ENCODE measurements around the gene AIRE. TPM values are rescaled to one million over a fixed set of nuclear protein-coding genes. Genes with fewer than 3 reads are reported as not detected.

AIRE gene
- total and polyA plus RNA-seq, 2 of the 13 experiments (the other 11 are each of a cell fraction or from before 2014, with no cell fraction given), result not detected

- no peaks in the 10 kb centered on the region for H3K36me3 ChIP-seq (replicated peaks in 1 of 2; ENCODE audit: control insufficient read depth in 1 of 2, insufficient read depth in 2 of 2, low read length in 2 of 2)
- no peaks in the 10 kb centered on the region for H3K4me1 ChIP-seq (ENCODE audit: insufficient read depth, low read length)
- H3K9ac ChIP-seq (ENCODE audit: insufficient read depth, low read depth, low read length), result no peak overlapping the region
- peaks cover 6 to 57% of the 10 kb centered on the region in 2 experiments for H3K27me3 ChIP-seq (ENCODE audit: control insufficient read depth in 1 of 2, insufficient read depth in 2 of 2, low read length in 2 of 2)
- intact Hi-C loops (cut with micrococcal nuclease; ENCODE audit: unreplicated experiment) (no loop called here), in situ Hi-C loops (cut with HindIII; ENCODE audit: extremely low pct_ligation_motif_present, low pct_unique_long_range_greater_than_20kb) (no loop called here)
- FAIRE-seq (no peak), ATAC-seq (no peak), DNase-seq (ENCODE audit: low spot score) (no peak)
- no peak overlapping the region for H3K4me2 ChIP-seq (ENCODE audit: low read depth, low read length)
- no peaks in the 10 kb centered on the region for H3K79me2 ChIP-seq (ENCODE audit: insufficient read depth, low read length)
- no peaks in the 10 kb centered on the region for H4K20me1 ChIP-seq (ENCODE audit: insufficient read depth, low read length)
- no peaks in the 10 kb centered on the region for H3K9me3 ChIP-seq (ENCODE audit: low read length)
- WGBS (ENCODE audit: low lambda C conversion rate), result 26% methylated on average over 9 of the region's 23 CpGs
- ChIA-PET POLR2A (no interaction called here), CTCF (ENCODE audit: low intra/inter-chr PET ratio, low total read pairs) (no interaction called here)
- BruUV-seq (replicated peaks), result no TSS peak
- no peak for TF ChIP-seq ZNF564 (CRISPR knock-in tag; IDR thresholded peaks at IDR 0.05)
- TF ChIP-seq ZNF660 (CRISPR knock-in tag; IDR thresholded peaks at IDR 0.05; ENCODE audit: borderline replicate concordance, low read depth), result no peak
- no peak for TF ChIP-seq ETS1 (CRISPR knock-in tag; IDR thresholded peaks at IDR 0.05)
- TF ChIP-seq NFE2L2 (IDR thresholded peaks at IDR 0.05; ENCODE audit: low read length), result no peak
- H3K4me3 ChIP-seq (replicated peaks in 1 of 3; ENCODE audit: insufficient read depth in 1 of 3, low read depth in 2 of 3, low read length in 3 of 3), result no peak overlapping the region
- H3K27ac ChIP-seq (ENCODE audit: extremely low read length, insufficient read depth, low read length), result no peak overlapping the region
- H2AFZ ChIP-seq (ENCODE audit: low read length), result no peak overlapping the region
Measured at GRCh38 chr21:44288251-44289110, 2.8 kb downstream of the AIRE start.

- no peak overlapping the region for H3K9ac ChIP-seq (ENCODE audit: insufficient read depth, low read depth, low read length)
- peaks cover 6 to 57% of the 10 kb centered on the region in 2 experiments for H3K27me3 ChIP-seq (ENCODE audit: control insufficient read depth in 1 of 2, insufficient read depth in 2 of 2, low read length in 2 of 2)
- FAIRE-seq (no peak), DNase-seq (ENCODE audit: low spot score) (no peak), ATAC-seq (no peak)
- 0% methylated on average over 6 of the region's 24 CpGs for WGBS (ENCODE audit: low lambda C conversion rate)
- H3K4me2 ChIP-seq (ENCODE audit: low read depth, low read length), result no peak overlapping the region
- no peaks in the 10 kb centered on the region for H3K79me2 ChIP-seq (ENCODE audit: insufficient read depth, low read length)
- in situ Hi-C loops (cut with HindIII; ENCODE audit: extremely low pct_ligation_motif_present, low pct_unique_long_range_greater_than_20kb) (no loop called here), intact Hi-C loops (cut with micrococcal nuclease; ENCODE audit: unreplicated experiment) (no loop called here)
- no peaks in the 10 kb centered on the region for H4K20me1 ChIP-seq (ENCODE audit: insufficient read depth, low read length)
- CTCF ChIA-PET (ENCODE audit: low intra/inter-chr PET ratio, low total read pairs), result no interaction called here
- POLR2A ChIA-PET, result no interaction called here
- H3K9me3 ChIP-seq (ENCODE audit: low read length), result no peaks in the 10 kb centered on the region
- no peak overlapping the region for H3K27ac ChIP-seq (ENCODE audit: extremely low read length, insufficient read depth, low read length)
- no peaks in the 10 kb centered on the region for H3K36me3 ChIP-seq (replicated peaks in 1 of 2; ENCODE audit: control insufficient read depth in 1 of 2, insufficient read depth in 2 of 2, low read length in 2 of 2)
- H3K4me1 ChIP-seq (ENCODE audit: insufficient read depth, low read length), result peaks cover 3% of the 10 kb centered on the region; the same call in 1 of the 2 replicates
- BruUV-seq (replicated peaks), result no TSS peak
- no peak overlapping the region for H2AFZ ChIP-seq (ENCODE audit: low read length)
- H3K4me3 ChIP-seq (replicated peaks in 1 of 3; ENCODE audit: insufficient read depth in 1 of 3, low read depth in 2 of 3, low read length in 3 of 3), result no peak overlapping the region
- TF ChIP-seq GATAD1 (CRISPR knock-in tag; IDR thresholded peaks at IDR 0.05), result no peak
- TF ChIP-seq RBFOX2 (IDR thresholded peaks at IDR 0.05; ENCODE audit: low read depth, low read length), result no peak
- TF ChIP-seq ZNF354B (CRISPR knock-in tag; IDR thresholded peaks at IDR 0.05), result no peak
- TF ChIP-seq GABPA (IDR thresholded peaks at IDR 0.05; ENCODE audit: low read depth, low read length), result no peak
- no peak for TF ChIP-seq GABPA (CRISPR knock-in tag; IDR thresholded peaks at IDR 0.05; ENCODE audit: low read depth)
- TF ChIP-seq ZUFSP (CRISPR knock-in tag; IDR thresholded peaks at IDR 0.05; ENCODE audit: borderline replicate concordance), result no peak
- no peak for TF ChIP-seq BRF2 (CRISPR knock-in tag; IDR thresholded peaks at IDR 0.05)
- TF ChIP-seq SALL1 (CRISPR knock-in tag; IDR thresholded peaks at IDR 0.05), result no peak
- TF ChIP-seq TCF7 (IDR thresholded peaks at IDR 0.05; ENCODE audit: low read depth), result no peak
- TF ChIP-seq ZNF740 (CRISPR knock-in tag; IDR thresholded peaks at IDR 0.05), result no peak
Measured at GRCh38 chr21:44289381-44290010, 3.8 kb downstream of the AIRE start.

Measured in HepG2 (cell line).